EH (cell line): Measurements from ENCODE around the gene GLDN.
"Not testable (repeated sequence)": the region's sequence is repeated elsewhere in the genome, so short reads cannot be mapped to it uniquely, and the experiment has no call there.

ENCODE experiments used
- DNase-seq: peaks from one replicate; pipeline ENCODE4 v3.0.0-alpha.2; 2015; ENCODE audit warnings: low read depth

GLDN gene

DNA sequence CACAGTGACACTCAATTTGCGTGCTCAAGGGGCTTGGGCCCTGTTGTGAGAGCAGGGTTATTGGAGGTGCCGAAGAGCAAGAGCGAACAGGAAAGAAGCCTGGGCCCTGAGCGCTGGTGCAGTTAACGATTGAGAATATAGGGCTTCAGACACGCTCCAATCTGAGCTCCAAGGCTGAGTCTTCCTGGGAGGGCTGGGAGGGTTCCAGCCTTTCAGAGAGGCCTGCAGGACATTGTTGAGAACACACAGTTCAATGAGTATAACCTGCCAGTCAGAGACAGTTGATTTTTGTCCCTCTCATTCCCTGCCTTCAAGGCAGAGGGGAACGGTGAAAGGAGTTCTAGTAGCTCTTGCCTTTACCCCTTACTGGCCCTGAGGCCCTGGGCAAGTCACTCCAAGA is 47.3 kb downstream of the GLDN start:
- no peak for DNase-seq

- no peak for DNase-seq
Measured at GRCh38 chr15:51390241-51390965, 48.9 kb downstream of the GLDN start.

- DNase-seq, result no peak
Measured at GRCh38 chr15:51390966-51391422, 49.5 kb downstream of the GLDN start.

DNA sequence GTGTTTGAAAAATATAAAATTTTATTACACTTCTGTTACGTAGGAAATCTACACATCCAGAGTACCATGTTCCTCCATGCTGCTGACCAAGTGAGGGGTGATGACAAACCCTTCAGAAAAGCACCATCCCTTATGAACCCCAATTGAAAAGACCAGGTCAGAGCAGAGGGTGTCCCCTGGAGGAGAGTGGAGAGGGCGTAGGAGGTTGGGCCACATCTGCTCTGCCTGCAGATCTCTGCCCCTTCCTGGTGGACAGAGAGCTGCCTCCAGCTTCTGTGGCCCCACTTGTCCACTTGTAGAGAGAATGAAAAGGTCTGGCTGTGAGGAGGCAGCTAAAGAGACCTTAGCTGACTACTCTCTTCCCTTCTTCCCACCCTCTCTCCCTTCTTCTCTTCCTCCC is 55.5 kb downstream of the GLDN start:
- DNase-seq, result no peak

DNA sequence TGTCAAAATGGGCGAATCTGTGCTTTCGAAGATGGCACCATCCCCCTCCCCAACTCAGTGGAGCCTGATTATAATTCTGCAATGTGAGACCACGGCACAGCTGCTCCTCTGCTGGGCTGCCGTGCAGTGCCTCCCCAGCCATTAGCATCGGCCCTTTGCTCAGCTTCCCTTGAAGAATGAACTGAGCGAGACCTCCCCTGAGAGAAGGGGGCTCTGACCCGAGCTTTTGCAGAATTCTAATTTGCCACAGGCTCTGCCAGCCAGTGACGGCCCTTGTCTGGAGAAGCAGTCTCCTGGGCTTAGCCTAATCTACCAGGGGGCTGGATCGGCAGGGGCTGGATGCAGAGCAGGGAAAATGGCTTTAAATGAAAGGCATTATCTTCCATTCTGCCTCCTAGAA is 57.2 kb downstream of the GLDN start:
- DNase-seq, result no peak

DNA sequence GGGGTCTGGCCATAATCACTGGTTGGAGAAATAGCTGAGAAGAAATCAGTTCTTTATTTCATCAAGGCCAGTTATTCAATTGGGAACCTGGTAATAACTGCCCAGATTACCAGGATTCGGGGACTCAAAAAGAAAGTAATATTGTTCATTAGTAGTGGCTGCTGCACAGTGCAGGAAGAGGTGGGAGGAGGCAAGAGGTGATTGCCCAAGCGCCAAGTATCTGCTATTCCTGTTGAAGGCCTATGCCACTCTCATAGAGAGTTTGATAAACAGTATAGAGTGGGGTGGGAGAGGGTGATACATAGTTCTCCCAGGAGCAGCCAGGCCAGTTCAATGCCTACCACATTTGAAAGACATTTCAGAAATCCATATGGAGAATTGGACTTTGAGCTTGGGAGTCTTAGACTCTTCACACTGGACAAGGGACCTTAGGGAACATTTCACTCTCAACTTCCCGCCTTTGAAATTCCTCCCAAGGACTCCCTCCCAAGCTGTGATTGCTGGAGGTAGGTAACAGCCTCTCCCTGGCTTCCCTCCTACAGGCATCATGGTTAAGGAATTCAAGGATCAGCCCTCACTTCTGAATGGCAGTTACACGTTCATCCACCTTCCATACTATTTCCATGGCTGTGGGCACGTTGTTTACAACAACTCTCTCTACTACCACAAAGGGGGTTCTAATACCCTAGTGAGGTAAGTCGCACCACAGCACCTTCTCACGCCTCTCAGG is 59.8 kb downstream of the GLDN start:
- no peak for DNase-seq

DNA sequence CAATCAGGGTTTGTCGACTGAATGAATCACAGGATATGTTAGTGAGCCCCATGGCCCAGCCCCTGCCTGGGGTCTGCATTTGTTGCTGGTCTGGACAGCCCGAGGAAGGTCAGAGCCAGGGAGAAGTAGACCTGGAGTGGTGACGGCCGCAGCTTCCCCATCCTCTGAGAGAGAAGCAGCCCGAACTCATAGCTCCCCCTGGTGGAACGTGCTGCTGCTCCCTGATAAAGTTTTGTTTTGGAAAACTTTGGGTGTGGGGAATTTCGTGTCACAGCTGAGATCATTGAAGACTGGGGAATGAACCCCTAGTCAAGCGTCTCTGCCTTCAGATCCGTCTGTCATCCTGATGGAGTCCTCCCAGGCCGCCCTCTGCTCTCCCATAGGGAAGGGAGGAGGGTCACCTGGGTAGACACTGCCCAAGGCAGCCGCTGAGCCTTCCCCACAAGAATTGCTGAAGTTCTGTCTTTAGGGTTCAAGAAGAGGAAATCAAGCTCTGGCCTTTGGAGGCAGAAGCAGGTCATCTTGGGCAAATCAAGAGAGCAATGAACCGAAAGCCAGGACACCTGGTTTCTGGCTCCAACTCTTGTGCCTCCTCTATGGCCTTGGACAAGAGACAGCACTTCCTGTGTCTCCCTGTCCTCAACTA is 60.5 kb downstream of the GLDN start:
- peak; percentile 22 for DNase-seq

GRCh38 chr15:51403072-51403878 is 61.8 kb downstream of the GLDN start:
- DNase-seq, result peak; percentile 46

DNA sequence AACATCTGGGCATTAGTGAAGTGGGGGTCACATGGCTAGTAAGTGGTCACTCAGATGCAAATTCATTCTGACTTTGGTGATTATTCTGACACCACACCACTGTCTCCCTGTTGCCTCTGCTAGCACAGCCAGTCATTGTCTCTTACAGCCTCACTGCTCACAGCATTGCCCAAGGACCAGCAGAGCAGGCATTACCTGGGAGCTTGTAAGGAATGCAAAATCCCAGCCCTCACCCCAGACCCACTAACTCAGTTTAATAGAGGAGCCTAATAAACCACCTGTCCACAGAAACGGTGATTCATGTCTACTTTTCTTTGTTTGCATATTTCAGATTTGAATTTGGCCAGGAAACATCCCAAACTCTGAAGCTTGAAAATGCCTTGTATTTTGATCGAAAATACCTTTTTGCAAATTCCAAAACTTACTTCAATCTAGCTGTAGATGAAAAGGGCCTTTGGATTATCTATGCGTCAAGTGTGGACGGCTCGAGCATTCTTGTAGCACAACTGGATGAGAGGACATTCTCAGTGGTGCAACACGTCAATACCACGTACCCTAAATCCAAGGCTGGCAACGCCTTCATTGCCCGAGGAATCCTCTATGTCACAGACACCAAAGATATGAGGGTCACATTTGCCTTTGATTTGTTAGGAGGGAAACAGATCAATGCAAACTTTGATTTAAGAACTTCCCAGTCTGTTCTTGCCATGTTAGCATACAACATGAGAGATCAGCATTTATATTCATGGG is 62.7 kb downstream of the GLDN start:
- DNase-seq, result no peak

DNA sequence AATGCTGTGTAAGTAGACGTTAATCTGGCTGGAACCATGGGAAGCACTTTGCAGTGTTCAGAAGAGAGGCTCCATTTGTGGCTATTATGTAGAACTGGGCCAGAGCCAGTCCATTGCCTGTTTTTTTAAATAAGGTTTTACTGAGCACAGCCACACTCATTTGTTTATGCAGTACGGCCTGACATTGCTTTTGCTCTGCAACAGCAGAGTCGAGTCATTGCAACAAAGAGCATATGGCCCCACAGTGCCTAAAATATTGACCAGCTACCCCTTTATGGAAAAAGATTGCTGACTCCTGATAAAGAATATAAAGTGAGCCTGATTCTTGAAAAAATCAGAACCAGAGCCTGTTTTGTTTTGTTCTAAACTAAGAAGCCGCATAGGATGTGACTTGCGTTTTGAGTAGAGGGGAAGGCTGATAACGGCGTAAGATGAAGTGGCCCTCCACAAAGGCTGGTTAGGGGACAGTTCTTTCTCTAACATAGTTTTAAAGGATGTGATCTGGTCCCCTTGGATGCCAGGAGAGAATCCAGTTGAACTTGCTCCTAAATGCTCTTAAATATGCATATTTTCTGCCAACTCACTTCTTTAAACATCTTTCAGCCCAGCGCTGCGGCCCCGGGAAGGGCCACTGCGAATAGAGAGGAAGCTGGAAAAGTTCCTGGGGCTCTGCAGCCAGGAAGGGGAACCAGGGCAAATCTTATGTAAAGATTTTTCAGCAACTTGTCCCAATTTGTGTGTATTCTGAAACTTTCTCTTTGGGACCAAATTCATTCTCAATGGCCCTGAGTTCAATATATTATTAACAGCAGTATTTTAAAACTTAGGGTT is 64.5 kb downstream of the GLDN start:
- no peak for DNase-seq

GRCh38 chr15:51414256-51414860 is 72.9 kb downstream of the GLDN start:
- no peak for DNase-seq

- no peak for DNase-seq
Measured at GRCh38 chr15:51416129-51416528, 74.7 kb downstream of the GLDN start.

GRCh38 chr15:51423040-51423439 is 81.6 kb downstream of the GLDN start:
- DNase-seq, result not testable (repeated sequence)

DNA sequence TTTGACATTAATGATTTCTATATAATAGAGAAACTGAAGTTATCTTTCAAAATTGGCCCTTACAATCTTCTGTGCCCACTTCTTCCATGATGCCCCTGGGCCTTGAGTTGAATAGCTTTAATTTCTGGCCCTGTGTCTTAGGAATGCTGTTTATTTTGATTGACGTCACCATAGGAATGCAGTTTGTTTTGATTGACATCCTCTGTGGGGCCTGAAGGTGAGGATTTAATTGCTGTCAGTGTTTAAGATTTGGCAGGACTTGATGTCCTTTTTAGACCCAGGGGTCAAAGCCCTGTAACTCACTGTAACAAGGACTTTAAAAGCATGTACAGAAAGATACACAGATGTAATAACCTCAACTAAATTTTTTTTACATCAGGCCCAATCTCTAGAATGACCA is 83.3 kb downstream of the GLDN start:
- DNase-seq, result peak; percentile 7

- DNase-seq, result peak; percentile 3
Measured at GRCh38 chr15:51425517-51426040, 84.1 kb downstream of the GLDN start.

DNA sequence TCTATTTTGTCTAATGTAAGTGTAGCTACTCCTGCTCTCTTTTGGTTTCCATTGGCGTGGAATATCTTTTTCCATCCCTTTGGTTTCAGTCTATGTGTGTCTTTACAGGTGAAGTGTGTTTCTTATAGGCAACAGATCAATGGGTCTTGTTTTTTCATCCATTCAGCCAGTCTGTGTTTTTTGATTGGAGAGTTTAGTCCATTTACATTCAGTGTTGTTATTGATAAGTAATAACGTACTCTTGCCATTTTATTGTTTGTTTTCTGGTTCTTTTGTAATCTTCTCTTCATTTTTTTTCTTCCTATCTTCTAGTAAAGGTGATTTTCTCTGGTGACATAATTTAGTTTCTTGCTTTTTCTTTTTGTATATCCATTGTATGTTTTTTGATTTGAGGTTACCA is 97.1 kb downstream of the GLDN start:
- no peak for DNase-seq

DNA sequence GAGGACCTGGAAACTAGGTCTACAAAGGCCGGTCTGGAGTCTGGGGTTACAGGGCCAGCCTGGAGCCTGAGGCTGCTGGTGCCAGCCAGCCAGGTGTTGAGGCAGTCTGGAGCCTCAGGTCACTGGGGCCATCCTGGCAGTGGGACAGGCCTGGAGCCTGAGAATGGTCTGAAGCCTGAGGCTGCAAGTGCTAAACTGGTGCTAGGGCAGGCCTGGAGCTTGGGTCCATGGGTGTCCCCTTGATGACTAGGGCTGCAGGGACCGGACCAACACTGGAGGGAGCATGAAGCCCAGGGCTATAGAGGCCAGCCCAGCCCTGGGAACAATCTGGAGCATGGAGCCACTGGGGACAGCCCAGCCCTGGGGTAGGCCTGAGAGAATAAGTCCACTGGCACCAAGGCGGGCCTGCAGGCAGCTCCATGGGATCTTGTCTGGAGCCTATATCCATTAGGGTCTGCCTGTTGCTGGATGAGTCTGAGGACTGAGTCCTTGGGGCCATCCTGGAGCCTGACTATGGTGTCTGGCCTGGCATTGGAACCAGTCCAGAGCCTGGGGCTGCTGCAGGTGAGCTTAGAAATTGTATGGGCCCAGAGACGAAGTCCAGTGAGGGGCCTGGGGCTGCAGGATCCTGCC is 101.9 kb downstream of the GLDN start:
- DNase-seq, result no peak

GRCh38 chr15:51444112-51444511 is 102.7 kb downstream of the GLDN start:
- DNase-seq, result no peak

- no peak for DNase-seq
Measured at GRCh38 chr15:51444807-51445206, 103.4 kb downstream of the GLDN start.
